ENCODE results near the gene SNAI1.

GRCh38 chr20:49978685-49979029, 4.1 kb upstream of the SNAI1 start:
- TF ChIP-seq CTCF (IDR thresholded peaks at IDR 0.05) (no peak), POLR2A (IDR thresholded peaks at IDR 0.05) (no peak)

Data from breast epithelium (tissue), 3 donors.